Breast epithelium (tissue), 4 donors: Measurements from ENCODE around the gene SYNDIG1. TPM values are rescaled to one million over a fixed set of nuclear protein-coding genes. Genes with fewer than 3 reads are reported as not detected.

Source experiments
- DNase-seq, 2 donors: peaks; one replicate each; pipeline ENCODE4 v3.0.0-alpha.2; 2019; ENCODE audit warnings: low spot score in 2 of 2
- H3K27ac ChIP-seq, 2 donors: fragments of 200-600 bp; sonication (generic) in 1 of 2; one replicate each; pipeline ENCODE4 v1.5.1; 2016 to 2019; ENCODE audit warnings: mild to moderate bottlenecking in 1 of 2
- H3K27me3 ChIP-seq, 2 donors: fragments of 200-600 bp; sonication (generic) in 1 of 2; one replicate each; pipeline versions ENCODE4 v1.5.1 to v1.6.0; 2017 to 2019; ENCODE audit warnings: control low read depth in 1 of 2, mild to moderate bottlenecking in 1 of 2
- H3K36me3 ChIP-seq: fragments of 200-600 bp; one replicate; pipeline ENCODE4 v1.5.1; 2019
- H3K4me1 ChIP-seq, 2 donors: fragments of 200-600 bp; sonication (generic); one replicate each; pipeline ENCODE4 v1.5.1; 2016 to 2019; ENCODE audit warnings: control low read depth in 1 of 2
- H3K4me3 ChIP-seq, 3 donors: fragments of 200-600 bp; sonication (generic); 1 replicate in 2 of 3; 2 replicates in 1 of 3; pipeline ENCODE4 v1.5.1; 2016 to 2019; ENCODE audit warnings: mild to moderate bottlenecking in 3 of 3, moderate library complexity in 2 of 3
- H3K9me3 ChIP-seq, 2 donors: fragments of 200-600 bp; sonication (generic) in 1 of 2; one replicate each; pipeline ENCODE4 v1.5.1; 2016 to 2019; ENCODE audit warnings: control low read depth in 1 of 2
- CTCF ChIP-seq, 3 donors: fragments of 450-650 bp; IDR thresholded peaks; one replicate each; pipeline ENCODE4 v1.5.1; 2016 to 2017; ENCODE audit warnings: antibody characterized with exemption in 3 of 3, mild to moderate bottlenecking in 3 of 3, moderate library complexity in 3 of 3
- POLR2A ChIP-seq: fragments of 450-650 bp; IDR thresholded peaks from one replicate; pipeline ENCODE4 v1.6.1; 2016; ENCODE audit warnings: antibody characterized with exemption, mild to moderate bottlenecking, moderate library complexity
- POLR2AphosphoS5 ChIP-seq, 3 donors: sonication (generic); formaldehyde crosslinking; IDR thresholded peaks; one replicate each; pipeline ENCODE4 v1.6.1; 2017; ENCODE audit warnings: antibody characterized with exemption in 3 of 3
- intact Hi-C: fragments of 100-400 bp; cut with DNase I; formaldehyde crosslinking; loops from one replicate; pipeline ENCODE4 v1.15.1; 2023; ENCODE audit warnings: low total_unique reads
- total RNA-seq, 3 donors: library from RNA; depleted of rRNA; stranded (reverse); fragments of >200 nt; gene quantifications; one replicate each; pipeline ENCODE4 v1.1.0, GENCODE V29; 2016

The SYNDIG1 gene
- total RNA-seq, 3 donors from 2014 or later = under 0.01 to 0.48 (median 0.15) TPM

- Histone ChIP-seq H3K36me3 (no peaks in the 10 kb centered on the region), H3K27me3 (peaks cover 0 to 26% of the 10 kb centered on the region in 2 donors), H3K4me3 (no peak overlapping the region), H3K9me3 (no peaks in the 10 kb centered on the region), H3K4me1 (no peaks in the 10 kb centered on the region), H3K27ac (no peak overlapping the region)
- no peak for DNase-seq
- intact Hi-C loops = no loop called here
- TF ChIP-seq POLR2A (no peak), POLR2AphosphoS5 (IDR thresholded peaks at IDR 0.05) (no peak), CTCF (IDR thresholded peaks at IDR 0.05) (no peak)
Measured at GRCh38 chr20:24612799-24613775, 143.7 kb downstream of the SYNDIG1 start.

GRCh38 chr20:24614341-24614740, 144.9 kb downstream of the SYNDIG1 start:
- no peak for DNase-seq
- intact Hi-C loops = no loop called here
- Histone ChIP-seq H3K4me1 (no peaks in the 10 kb centered on the region), H3K9me3 (no peaks in the 10 kb centered on the region), H3K4me3 (no peak overlapping the region), H3K27ac (no peak overlapping the region), H3K27me3 (peaks cover 0 to 34% of the 10 kb centered on the region in 2 donors), H3K36me3 (no peaks in the 10 kb centered on the region)
- no peak for TF ChIP-seq POLR2A
- TF ChIP-seq CTCF (IDR thresholded peaks at IDR 0.05) = no peak
- TF ChIP-seq POLR2AphosphoS5 (IDR thresholded peaks at IDR 0.05) = no peak

- Histone ChIP-seq H3K4me3 (no peak overlapping the region), H3K4me1 (no peaks in the 10 kb centered on the region), H3K9me3 (no peaks in the 10 kb centered on the region), H3K36me3 (no peaks in the 10 kb centered on the region), H3K27ac (no peak overlapping the region), H3K27me3 (peaks cover 0 to 34% of the 10 kb centered on the region in 2 donors)
- intact Hi-C loops = no loop called here
- TF ChIP-seq CTCF (IDR thresholded peaks at IDR 0.05) = no peak
- TF ChIP-seq POLR2AphosphoS5 (IDR thresholded peaks at IDR 0.05) = no peak
- TF ChIP-seq POLR2A = no peak
- no peak for DNase-seq
Measured at GRCh38 chr20:24615353-24615752, 145.9 kb downstream of the SYNDIG1 start.

GRCh38 chr20:24616258-24617079, 147.0 kb downstream of the SYNDIG1 start:
- DNase-seq = no peak
- Histone ChIP-seq H3K27me3 (peaks cover 0 to 34% of the 10 kb centered on the region in 2 donors), H3K4me1 (no peaks in the 10 kb centered on the region), H3K4me3 (no peak overlapping the region), H3K27ac (no peak overlapping the region), H3K9me3 (no peaks in the 10 kb centered on the region), H3K36me3 (no peaks in the 10 kb centered on the region)
- intact Hi-C loops = no loop called here
- TF ChIP-seq POLR2AphosphoS5 (IDR thresholded peaks at IDR 0.05) = no peak
- TF ChIP-seq POLR2A = no peak
- no peak for TF ChIP-seq CTCF (IDR thresholded peaks at IDR 0.05)
